ENCODE results near the gene CAVIN1.

The CAVIN1 gene

GRCh38 chr17:42388381-42389134, 34.5 kb downstream of the CAVIN1 start, which contains the start of gene STAT3 (continued):
- TF ChIP-seq ZNF677 (tag by site-specific recombination; IDR thresholded peaks at IDR 0.05) = no peak
- TF ChIP-seq ZNF341 (tag by site-specific recombination; IDR thresholded peaks at IDR 0.05; ENCODE audit: low read depth) = peak; percentile 100
- no peak for TF ChIP-seq ZNF701 (tag by site-specific recombination; IDR thresholded peaks at IDR 0.05)
- peak; percentile 96 for TF ChIP-seq IKZF3 (tag by site-specific recombination; IDR thresholded peaks at IDR 0.05)
- TF ChIP-seq BCL11B (tag by site-specific recombination; IDR thresholded peaks at IDR 0.05; ENCODE audit: low read depth) = peak; percentile 83; the same call in 1 of the 2 replicates
- peak; percentile 62 for TF ChIP-seq PRDM6 (tag by site-specific recombination; IDR thresholded peaks at IDR 0.05)
- TF ChIP-seq ZEB2 (tag by site-specific recombination; IDR thresholded peaks at IDR 0.05) = peak; percentile 98
- peak; percentile 89 for TF ChIP-seq ZNF394 (tag by site-specific recombination; IDR thresholded peaks at IDR 0.05; ENCODE audit: borderline replicate concordance)
- 0 out of 2 replicates have a peak, but pooled peaks have one; percentile 52 for TF ChIP-seq ZNF423 (tag by site-specific recombination; IDR thresholded peaks at IDR 0.05)
- peak; percentile 27 for TF ChIP-seq SETDB1 (IDR thresholded peaks at IDR 0.05; ENCODE audit: insufficient read length, low read length)
- TF ChIP-seq KLF7 (tag by site-specific recombination; IDR thresholded peaks at IDR 0.05; ENCODE audit: borderline replicate concordance) = peak; percentile 94
- TF ChIP-seq ZNF558 (tag by site-specific recombination; IDR thresholded peaks at IDR 0.05) = peak; percentile 87; the same call in 1 of the 2 replicates
- TF ChIP-seq ZBTB7A (tag by site-specific recombination; IDR thresholded peaks at IDR 0.05; ENCODE audit: low read depth) = peak; percentile 97
- TF ChIP-seq ZBTB8A (tag by site-specific recombination; IDR thresholded peaks at IDR 0.05) = peak; percentile 78
- peak; percentile 74 for TF ChIP-seq MZF1 (tag by site-specific recombination; IDR thresholded peaks at IDR 0.05; ENCODE audit: borderline replicate concordance)
- peak; percentile 47; the same call in 1 of the 2 replicates for TF ChIP-seq ZBTB11 (tag by site-specific recombination; conservative IDR thresholded peaks at IDR 0.05; ENCODE audit: low read depth)
- TF ChIP-seq BCL11A (tag by site-specific recombination; IDR thresholded peaks at IDR 0.05; ENCODE audit: low read depth) = peak; percentile 86; the same call in 1 of the 2 replicates
- peak; percentile 99 for TF ChIP-seq KLF17 (tag by site-specific recombination; IDR thresholded peaks at IDR 0.05)
- peak; percentile 87 for TF ChIP-seq ZNF561 (tag by site-specific recombination; IDR thresholded peaks at IDR 0.05; ENCODE audit: borderline replicate concordance)
- TF ChIP-seq ZSCAN5A (tag by site-specific recombination; IDR thresholded peaks at IDR 0.05) = peak; percentile 63; the same call in 1 of the 2 replicates
- peak; percentile 38; the same call in 1 of the 2 replicates for TF ChIP-seq PRDM1 (tag by site-specific recombination; IDR thresholded peaks at IDR 0.05)
- peak; percentile 93 for TF ChIP-seq ZFP69B (tag by site-specific recombination; IDR thresholded peaks at IDR 0.05)
- 0 out of 2 replicates have a peak, but pooled peaks have one; percentile 40 for TF ChIP-seq ZNF600 (tag by site-specific recombination; IDR thresholded peaks at IDR 0.05)
- peak; percentile 71 for TF ChIP-seq KLF9 (tag by site-specific recombination; IDR thresholded peaks at IDR 0.05; ENCODE audit: low read depth)
- TF ChIP-seq ZNF175 (tag by site-specific recombination; IDR thresholded peaks at IDR 0.05) = no peak
- peak; percentile 100 for TF ChIP-seq ZNF324 (tag by site-specific recombination; IDR thresholded peaks at IDR 0.05)
- peak; percentile 54 for TF ChIP-seq ZNF398 (tag by site-specific recombination; IDR thresholded peaks at IDR 0.05)
- peak; percentile 33; the same call in 1 of the 2 replicates for TF ChIP-seq ZNF18 (tag by site-specific recombination; IDR thresholded peaks at IDR 0.05)

All from HEK293 (cell line).